Ureter (tissue), 1 donor: Measurements from ENCODE around the gene SUMO1. TPM values are rescaled to one million over a fixed set of nuclear protein-coding genes. Genes with fewer than 3 reads are reported as not detected.

Experiments used
- total RNA-seq: library from RNA; stranded (reverse); gene quantifications from one replicate; pipeline ENCODE4 v1.2.4, GENCODE V29; 2023
- donor health status: DM: yes; HTN: yes; CAD: no.

The SUMO1 gene
- total RNA-seq, 1 donor from 2014 or later, result 83.7 TPM

Other genes starting within 250 kb of the SUMO1 start
- gene FZD7, start 204.7 kb downstream of the SUMO1 start, total RNA-seq, result 24.2 TPM
- gene KIAA2012, start 165.3 kb downstream of the SUMO1 start, total RNA-seq, result not detected
- 113 TPM for gene NOP58, start 27.2 kb upstream of the SUMO1 start, total RNA-seq
- 74.6 TPM for gene BMPR2, start 137.7 kb upstream of the SUMO1 start, total RNA-seq